GM10266 (cell line): ENCODE measurements around the gene SLC25A48.
"Not testable (repeated sequence)": the region's sequence is repeated elsewhere in the genome, so short reads cannot be mapped to it uniquely, and the experiment has no call there.

Experiments
- DNase-seq: peaks from one replicate; pipeline ENCODE4 v3.0.0; 2012; ENCODE audit errors: extremely low spot score
- CTCF ChIP-seq: IDR thresholded peaks from 2 replicates; pipeline ENCODE4 v1.5.1; 2012; ENCODE audit warnings: mild to moderate bottlenecking, low read depth; ENCODE audit not compliant: control insufficient read depth, insufficient read depth; ENCODE audit errors: missing control alignments

SLC25A48 gene

GRCh38 chr5:135850231-135850630 lies 15.8 kb downstream of the SLC25A48 start:
- no peak for DNase-seq
- TF ChIP-seq CTCF = no peak

GRCh38 chr5:135850671-135851070 lies 16.2 kb downstream of the SLC25A48 start:
- no peak for TF ChIP-seq CTCF
- no peak for DNase-seq

DNA sequence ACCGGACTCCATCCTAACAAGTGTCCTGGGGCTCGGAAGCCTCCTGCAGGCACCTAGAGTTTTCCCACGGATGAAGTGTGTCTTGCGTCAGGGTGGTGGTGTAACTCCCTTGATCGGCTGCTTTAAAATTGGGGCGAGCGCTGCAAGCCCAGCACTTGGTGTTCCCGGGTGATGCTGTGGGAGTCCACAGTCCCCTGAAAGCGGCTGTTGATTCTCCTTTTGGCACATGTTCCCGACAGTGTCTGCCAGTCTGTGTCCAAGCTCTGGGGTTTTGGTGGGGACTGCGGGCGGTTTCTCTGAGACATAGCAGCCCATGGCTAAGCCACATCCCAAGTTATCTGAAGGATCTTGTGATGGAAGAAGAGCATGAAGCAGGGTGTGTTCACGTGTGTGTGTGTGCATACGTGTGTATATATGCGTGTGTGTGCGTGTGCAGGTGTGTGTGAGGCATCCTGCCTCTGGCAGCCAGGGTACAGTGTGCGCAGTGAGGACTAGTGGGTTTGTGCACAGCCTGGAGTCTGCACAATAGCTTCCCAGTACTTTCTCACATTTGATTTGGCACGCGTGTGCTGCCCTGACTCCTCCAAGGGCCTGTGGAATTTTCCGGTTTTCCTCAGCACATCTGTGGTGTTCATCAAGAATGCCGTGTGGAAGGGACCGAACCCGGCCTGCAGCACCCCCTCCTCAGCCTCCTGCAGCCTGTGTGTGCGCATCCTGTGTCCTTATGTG lies 16.9 kb downstream of the SLC25A48 start:
- TF ChIP-seq CTCF = no peak
- no peak for DNase-seq

- TF ChIP-seq CTCF = no peak
- DNase-seq = no peak
Measured at GRCh38 chr5:135851915-135852845, 17.7 kb downstream of the SLC25A48 start.

DNA sequence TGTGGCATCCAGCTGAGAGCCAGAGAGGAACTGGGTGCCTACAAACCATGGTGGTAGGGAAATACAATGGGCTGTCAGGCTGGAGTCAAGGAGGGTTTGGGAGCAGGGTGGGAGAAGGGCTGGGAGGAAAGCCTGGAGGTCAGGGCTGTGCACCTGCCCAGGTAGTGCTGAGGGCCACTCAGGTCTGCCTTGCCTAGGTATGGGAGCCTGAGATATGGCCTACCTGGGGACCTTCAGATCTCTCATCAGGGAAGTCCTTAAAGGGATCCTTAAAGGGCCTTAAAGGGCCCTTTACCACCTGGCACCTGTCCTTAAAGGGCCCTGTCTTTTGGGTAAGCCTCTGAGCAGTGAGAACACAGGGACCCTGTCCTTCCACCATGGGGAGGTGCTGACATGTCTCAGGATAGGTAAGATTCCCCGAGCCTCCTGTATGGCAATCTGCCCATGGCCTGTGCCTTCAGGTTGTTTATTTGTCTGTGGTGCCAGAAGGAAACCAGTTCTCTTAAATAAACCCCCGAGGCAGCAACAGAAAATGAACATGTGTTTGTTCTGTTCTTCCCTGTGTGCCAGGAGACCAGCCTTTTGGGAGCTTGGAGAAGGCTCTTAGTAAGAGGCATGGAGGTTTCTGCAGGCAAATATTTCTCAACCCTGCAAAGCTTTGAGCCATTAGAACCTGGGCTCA lies 23.3 kb downstream of the SLC25A48 start:
- no peak for DNase-seq
- TF ChIP-seq CTCF = no peak

DNA sequence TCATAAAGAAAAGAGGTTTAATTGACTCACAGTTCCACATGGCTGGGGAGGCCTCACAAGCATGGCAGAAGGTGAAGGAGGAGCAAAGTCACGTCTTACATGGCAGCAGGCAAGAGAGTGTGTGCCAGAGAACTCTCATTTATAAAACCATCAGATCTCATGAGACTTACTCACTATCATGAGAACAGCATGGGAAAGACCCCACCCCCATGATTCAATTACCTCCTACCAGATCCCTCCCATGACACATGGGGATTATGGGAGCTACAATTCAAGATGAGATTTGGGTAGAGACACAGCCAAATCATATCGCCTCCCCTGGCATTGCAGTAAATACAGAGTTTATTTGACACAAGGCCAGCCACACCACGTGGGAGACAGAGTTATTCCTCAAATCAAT lies 24.7 kb downstream of the SLC25A48 start:
- DNase-seq = not testable (repeated sequence)

DNA sequence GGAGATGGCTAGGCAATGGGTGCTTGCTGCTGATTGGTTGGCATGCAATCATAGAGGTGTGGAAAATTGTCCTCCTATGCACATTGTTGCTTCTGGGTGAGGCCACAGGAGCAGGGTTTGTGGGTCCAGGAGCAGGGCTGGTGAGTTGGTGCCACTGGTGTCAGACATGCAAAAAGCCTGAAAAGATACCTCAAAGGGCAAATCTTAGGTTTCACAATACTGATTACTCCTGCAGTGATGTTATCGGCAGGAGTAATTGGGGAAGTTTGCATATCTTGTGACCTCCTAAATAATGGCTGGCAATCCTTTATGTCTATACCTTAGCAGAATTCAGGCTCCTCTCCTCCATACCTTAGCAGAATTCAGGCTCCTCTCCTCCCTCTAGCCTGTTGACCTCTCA lies 25.2 kb downstream of the SLC25A48 start:
- no peak for TF ChIP-seq CTCF
- no peak for DNase-seq
